ENCODE measurements around the gene CEP72. TPM values are rescaled to one million over a fixed set of nuclear protein-coding genes. Genes with fewer than 3 reads are reported as not detected.

CEP72 gene
- total RNA-seq, 1 donor from 2014 or later: 7.0 TPM

GRCh38 chr5:644971-645370, 32.8 kb downstream of the CEP72 start:
- DNase-seq (ENCODE audit: low read depth) (no peak), FAIRE-seq (no peak)
- TF ChIP-seq EZH2 (IDR thresholded peaks at IDR 0.05; ENCODE audit: insufficient read depth, low read length) (no peak), CTCF (IDR thresholded peaks at IDR 0.05; ENCODE audit: insufficient read depth, low read depth, low read length) (no peak)
- H3K36me3 Mint-ChIP-seq (ENCODE audit: low read depth, unreplicated experiment): peaks cover 26% of the 10 kb centered on the region
- H3K9me3 ChIP-seq (ENCODE audit: insufficient read depth, low read depth, low read length): no peaks in the 10 kb centered on the region
- H4K20me1 ChIP-seq (ENCODE audit: insufficient read depth, low read length): no peaks in the 10 kb centered on the region
- H3K4me1 Mint-ChIP-seq (ENCODE audit: low read depth, unreplicated experiment): no peaks in the 10 kb centered on the region
- H3K27me3 Mint-ChIP-seq (ENCODE audit: low read depth, unreplicated experiment): no peaks in the 10 kb centered on the region
- peaks cover 5% of the 10 kb centered on the region for H3K36me3 ChIP-seq (ENCODE audit: insufficient read depth, low read length)
- no peak overlapping the region for H3K4me3 ChIP-seq (ENCODE audit: insufficient read depth, low read depth, low read length)
- no peaks in the 10 kb centered on the region for H3K79me2 ChIP-seq (ENCODE audit: insufficient read depth, low read length)
- no peak overlapping the region for H2AFZ ChIP-seq (ENCODE audit: low read depth, low read length)
- H3K27ac Mint-ChIP-seq (ENCODE audit: unreplicated experiment): no peak overlapping the region
- no peak overlapping the region for H3K9ac ChIP-seq (ENCODE audit: low read length)
- H3K4me2 ChIP-seq (ENCODE audit: low read length): no peak overlapping the region
- no peak overlapping the region for H3K4me3 Mint-ChIP-seq (ENCODE audit: unreplicated experiment)
- no peaks in the 10 kb centered on the region for H3K9me3 Mint-ChIP-seq (ENCODE audit: unreplicated experiment)
- no peaks in the 10 kb centered on the region for H3K4me1 ChIP-seq (ENCODE audit: insufficient read depth, low read length)
- H3K27ac ChIP-seq (ENCODE audit: low read depth, low read length): no peak overlapping the region
- H3K27me3 ChIP-seq (ENCODE audit: insufficient read depth, low read length): no peaks in the 10 kb centered on the region

GRCh38 chr5:645421-645820, 33.3 kb downstream of the CEP72 start:
- Mint-ChIP-seq H3K9me3 (ENCODE audit: unreplicated experiment) (no peaks in the 10 kb centered on the region), H3K4me1 (ENCODE audit: low read depth, unreplicated experiment) (no peaks in the 10 kb centered on the region), H3K27me3 (ENCODE audit: low read depth, unreplicated experiment) (no peaks in the 10 kb centered on the region), H3K27ac (ENCODE audit: unreplicated experiment) (no peak overlapping the region), H3K4me3 (ENCODE audit: unreplicated experiment) (no peak overlapping the region), H3K36me3 (ENCODE audit: low read depth, unreplicated experiment) (peaks cover 23% of the 10 kb centered on the region)
- TF ChIP-seq CTCF (IDR thresholded peaks at IDR 0.05; ENCODE audit: insufficient read depth, low read depth, low read length) (no peak), EZH2 (IDR thresholded peaks at IDR 0.05; ENCODE audit: insufficient read depth, low read length) (no peak)
- Histone ChIP-seq H3K9ac (ENCODE audit: low read length) (no peak overlapping the region), H3K27ac (ENCODE audit: low read depth, low read length) (no peak overlapping the region), H4K20me1 (ENCODE audit: insufficient read depth, low read length) (no peaks in the 10 kb centered on the region), H3K79me2 (ENCODE audit: insufficient read depth, low read length) (no peaks in the 10 kb centered on the region), H3K4me3 (ENCODE audit: insufficient read depth, low read depth, low read length) (no peak overlapping the region), H3K27me3 (ENCODE audit: insufficient read depth, low read length) (no peaks in the 10 kb centered on the region), H3K4me1 (ENCODE audit: insufficient read depth, low read length) (no peaks in the 10 kb centered on the region), H3K4me2 (ENCODE audit: low read length) (no peak overlapping the region), H2AFZ (ENCODE audit: low read depth, low read length) (no peak overlapping the region), H3K9me3 (ENCODE audit: insufficient read depth, low read depth, low read length) (no peaks in the 10 kb centered on the region), H3K36me3 (ENCODE audit: insufficient read depth, low read length) (peaks cover 3% of the 10 kb centered on the region)
- no peak for DNase-seq (ENCODE audit: low read depth)
- FAIRE-seq: no peak

- no peak for FAIRE-seq
- Histone ChIP-seq H2AFZ (ENCODE audit: low read depth, low read length) (no peak overlapping the region), H3K4me3 (ENCODE audit: insufficient read depth, low read depth, low read length) (no peak overlapping the region), H3K36me3 (ENCODE audit: insufficient read depth, low read length) (no peaks in the 10 kb centered on the region), H3K4me2 (ENCODE audit: low read length) (no peak overlapping the region), H3K4me1 (ENCODE audit: insufficient read depth, low read length) (no peaks in the 10 kb centered on the region), H4K20me1 (ENCODE audit: insufficient read depth, low read length) (no peaks in the 10 kb centered on the region), H3K27ac (ENCODE audit: low read depth, low read length) (no peak overlapping the region), H3K9ac (ENCODE audit: low read length) (no peak overlapping the region), H3K9me3 (ENCODE audit: insufficient read depth, low read depth, low read length) (no peaks in the 10 kb centered on the region), H3K79me2 (ENCODE audit: insufficient read depth, low read length) (no peaks in the 10 kb centered on the region), H3K27me3 (ENCODE audit: insufficient read depth, low read length) (no peaks in the 10 kb centered on the region)
- Mint-ChIP-seq H3K27me3 (ENCODE audit: low read depth, unreplicated experiment) (no peaks in the 10 kb centered on the region), H3K4me3 (ENCODE audit: unreplicated experiment) (no peak overlapping the region), H3K4me1 (ENCODE audit: low read depth, unreplicated experiment) (no peaks in the 10 kb centered on the region), H3K9me3 (ENCODE audit: unreplicated experiment) (no peaks in the 10 kb centered on the region), H3K36me3 (ENCODE audit: low read depth, unreplicated experiment) (peaks cover 21% of the 10 kb centered on the region), H3K27ac (ENCODE audit: unreplicated experiment) (no peak overlapping the region)
- no peak for DNase-seq (ENCODE audit: low read depth)
- no peak for TF ChIP-seq EZH2 (IDR thresholded peaks at IDR 0.05; ENCODE audit: insufficient read depth, low read length)
- TF ChIP-seq CTCF (IDR thresholded peaks at IDR 0.05; ENCODE audit: insufficient read depth, low read depth, low read length): no peak
Measured at GRCh38 chr5:646396-647201, 34.5 kb downstream of the CEP72 start.

Data from astrocyte (in vitro differentiated cells and primary cell).